Activated CD8-positive, alpha-beta memory T cell treated with anti-CD3 and anti-CD28 coated beads for 48 hours (primary cell): Measurements from ENCODE around the gene HOXC4.

ENCODE experiments used
- DNase-seq, 3 experiments: peaks; one replicate each; pipeline ENCODE4 v3.0.0-alpha.2; 2020; ENCODE audit warnings: low read depth in 2 of 3, low spot score in 2 of 3

HOXC4 gene

DNA sequence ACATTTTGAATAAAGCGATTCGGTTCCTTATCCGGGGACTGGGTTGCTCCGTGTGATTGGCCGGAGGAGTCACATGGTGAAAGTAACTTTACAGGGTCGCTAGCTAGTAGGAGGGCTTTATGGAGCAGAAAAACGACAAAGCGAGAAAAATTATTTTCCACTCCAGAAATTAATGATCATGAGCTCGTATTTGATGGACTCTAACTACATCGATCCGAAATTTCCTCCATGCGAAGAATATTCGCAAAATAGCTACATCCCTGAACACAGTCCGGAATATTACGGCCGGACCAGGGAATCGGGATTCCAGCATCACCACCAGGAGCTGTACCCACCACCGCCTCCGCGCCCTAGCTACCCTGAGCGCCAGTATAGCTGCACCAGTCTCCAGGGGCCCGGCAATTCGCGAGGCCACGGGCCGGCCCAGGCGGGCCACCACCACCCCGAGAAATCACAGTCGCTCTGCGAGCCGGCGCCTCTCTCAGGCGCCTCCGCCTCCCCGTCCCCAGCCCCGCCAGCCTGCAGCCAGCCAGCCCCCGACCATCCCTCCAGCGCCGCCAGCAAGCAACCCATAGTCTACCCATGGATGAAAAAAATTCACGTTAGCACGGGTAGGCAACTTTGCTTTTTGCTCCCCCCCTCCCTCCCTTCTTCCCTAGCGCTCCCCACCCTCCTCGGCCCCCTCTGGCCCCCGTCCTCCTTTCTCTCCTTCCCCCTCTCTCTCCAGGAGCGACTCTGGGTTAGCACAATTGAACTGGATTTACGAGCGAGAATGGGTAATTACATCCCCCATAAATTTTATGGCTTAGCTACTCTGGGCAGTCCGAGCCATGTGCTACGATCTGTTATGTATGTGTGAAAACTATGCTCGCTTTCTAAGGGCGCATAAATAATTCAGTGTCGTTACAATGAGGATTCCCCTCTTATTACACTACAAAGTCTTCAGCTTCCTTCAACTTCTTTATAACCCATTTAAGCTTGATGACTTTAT lies at the start of gene HOXC4:
Gene HOXC4, plus strand, starts transcription at position 85 of the 991 bp plus-strand sequence. Its CDS starts 88 bp downstream, at position 173.
- no peak for DNase-seq

DNA sequence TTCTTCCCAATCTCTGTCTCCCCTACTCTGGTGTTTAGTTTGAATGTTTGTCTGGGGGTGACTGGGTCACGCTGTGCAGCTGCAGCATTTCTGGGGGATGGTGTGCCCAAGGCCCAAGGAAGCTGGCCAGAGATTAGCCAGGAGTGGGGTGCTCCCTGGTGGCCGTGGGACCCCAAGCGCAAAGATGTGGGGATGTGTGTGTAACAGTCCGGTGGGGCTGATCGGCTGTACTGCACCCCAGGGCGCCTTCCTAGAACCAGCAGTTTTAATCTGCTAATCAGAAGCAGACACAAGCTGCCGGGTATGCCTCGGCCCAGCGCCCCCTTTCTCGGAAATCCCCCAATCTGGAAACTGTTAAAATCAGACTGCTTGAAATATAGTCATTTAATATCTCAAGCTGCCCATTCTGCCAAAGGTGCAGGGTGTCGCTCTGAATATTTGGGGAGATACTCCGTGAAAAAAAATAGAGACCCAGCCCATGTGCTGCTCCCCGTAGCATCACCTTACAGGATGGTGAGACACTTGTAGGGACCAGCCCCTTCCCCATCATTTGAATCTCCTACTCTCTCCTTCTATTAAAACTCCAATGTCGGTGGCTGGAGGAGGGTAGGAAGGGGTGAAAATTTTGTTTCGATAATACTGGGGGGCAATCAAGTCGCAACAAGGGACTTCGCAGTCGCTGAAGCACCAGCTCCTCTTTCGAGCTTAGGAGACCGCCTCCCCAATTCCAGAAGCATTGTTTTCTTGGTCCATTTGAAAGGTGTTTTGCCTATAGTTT lies 49.4 kb upstream of the HOXC4 start:
- DNase-seq = no peak

DNA sequence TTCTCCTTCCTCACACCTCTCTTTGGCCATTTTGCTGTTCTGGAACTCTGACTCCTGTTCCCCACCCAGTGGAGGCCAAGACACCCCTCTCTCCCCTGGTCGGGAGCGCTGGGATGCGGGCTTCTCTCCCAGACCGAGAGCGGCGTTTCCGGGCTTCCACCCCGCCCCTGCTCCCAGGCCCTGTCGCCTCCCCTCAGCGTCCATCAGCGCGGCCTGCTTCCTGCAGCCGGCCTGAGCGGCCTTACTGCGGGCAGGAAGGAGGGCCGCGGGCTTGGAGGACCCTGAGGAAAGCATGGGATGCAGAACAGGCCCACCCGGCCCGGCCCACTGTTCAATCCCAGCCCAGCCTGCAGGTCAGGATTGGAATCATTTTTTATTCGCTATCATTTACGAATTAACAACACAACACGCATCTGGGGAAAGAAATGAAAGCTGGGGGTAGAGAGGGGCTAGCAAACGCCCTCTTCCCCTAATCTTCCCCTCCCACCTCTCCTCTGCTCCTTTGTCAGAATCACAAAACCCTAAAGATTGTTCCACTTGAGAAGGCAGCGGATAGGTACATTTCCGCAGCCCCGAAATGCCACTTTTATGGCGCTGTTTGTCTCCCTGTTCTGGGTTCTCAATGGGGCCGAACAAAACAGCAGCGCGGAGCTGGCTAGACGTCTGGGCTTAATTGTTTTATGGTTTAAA lies 48.6 kb upstream of the HOXC4 start:
- no peak for DNase-seq

DNA sequence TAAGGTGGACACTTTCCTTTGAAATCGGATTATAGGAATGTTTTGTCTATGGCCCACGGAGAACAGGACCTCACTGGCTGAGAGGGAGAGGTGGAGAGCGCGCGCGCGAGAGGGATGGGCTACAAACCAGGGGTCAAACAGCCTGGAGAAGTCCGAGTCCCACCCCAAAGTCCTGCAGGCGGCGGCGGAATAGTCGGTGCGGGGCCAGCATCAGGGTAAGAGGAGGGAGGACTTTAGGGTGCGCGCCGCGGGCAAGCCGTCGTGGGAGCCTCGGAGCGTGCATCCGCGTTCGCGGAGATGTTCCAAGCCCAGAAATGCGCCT lies 48.1 kb upstream of the HOXC4 start:
- DNase-seq = no peak

DNA sequence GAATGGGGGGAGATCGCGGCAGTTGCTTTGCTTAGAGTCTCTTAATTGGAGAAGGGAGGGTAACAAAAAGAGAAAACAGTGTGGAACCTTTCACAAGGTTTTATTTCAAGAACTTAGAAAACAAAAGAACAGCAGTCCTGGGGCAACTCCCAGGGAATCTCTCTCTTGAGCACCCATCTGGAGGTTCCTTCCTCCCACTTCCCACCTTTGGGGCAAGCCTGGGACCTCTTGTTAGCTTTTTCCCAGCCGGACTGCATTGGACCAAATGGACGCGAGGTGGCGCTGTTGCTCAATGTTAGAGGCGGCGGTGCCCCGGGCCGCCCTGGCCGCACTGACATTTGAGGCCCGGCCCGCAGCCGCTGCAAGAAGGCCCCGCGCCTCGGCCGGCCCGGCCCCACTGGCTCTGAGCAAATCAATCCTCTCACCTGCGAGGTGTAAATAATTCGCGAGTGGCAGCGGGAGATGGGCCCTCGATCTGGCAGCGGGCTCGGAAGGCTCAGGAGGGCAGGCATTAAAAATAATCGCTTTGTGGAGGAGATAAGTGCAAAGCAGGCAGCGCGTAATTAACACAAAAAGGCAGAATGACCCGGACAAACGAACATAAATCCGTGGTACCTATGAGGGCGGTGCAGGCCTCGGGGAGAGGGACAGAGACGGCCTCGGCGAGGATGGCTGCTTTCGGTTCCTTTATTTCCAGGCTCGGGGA lies 47.6 kb upstream of the HOXC4 start:
- DNase-seq = peak; percentile 45 to 87 (median 87)

DNA sequence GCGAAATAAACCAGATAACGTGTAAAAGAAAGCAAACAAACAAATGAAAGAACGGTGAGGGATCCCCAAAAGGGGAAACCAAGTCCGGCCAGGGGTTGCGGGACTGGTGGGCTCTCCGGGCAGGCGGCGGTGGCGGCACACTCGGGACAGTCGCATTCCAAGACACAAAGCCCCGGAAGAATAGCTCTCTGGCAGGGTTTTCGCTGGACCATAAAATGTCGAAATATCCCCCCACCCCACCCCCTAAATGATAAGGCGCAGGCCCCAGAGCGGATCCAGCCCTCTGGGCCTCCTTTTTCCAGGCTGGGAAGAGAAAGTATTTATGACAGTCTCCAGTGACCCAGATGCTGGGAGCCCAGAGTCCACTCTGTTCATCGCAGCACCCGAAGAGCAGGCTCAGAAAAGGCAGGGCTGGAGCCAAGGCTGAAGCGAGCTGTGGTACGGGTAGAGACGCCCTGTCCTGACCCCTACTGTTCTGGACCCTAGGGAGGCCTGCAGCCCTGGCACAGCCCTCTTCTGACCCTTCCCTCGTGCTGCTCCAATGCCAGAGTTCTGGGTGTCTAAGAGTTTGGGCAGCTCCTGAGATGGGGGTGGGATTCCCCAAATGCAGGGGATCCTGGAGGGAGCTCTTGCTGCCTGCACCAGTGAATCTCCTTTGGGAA lies 46.9 kb upstream of the HOXC4 start:
- DNase-seq = no peak

DNA sequence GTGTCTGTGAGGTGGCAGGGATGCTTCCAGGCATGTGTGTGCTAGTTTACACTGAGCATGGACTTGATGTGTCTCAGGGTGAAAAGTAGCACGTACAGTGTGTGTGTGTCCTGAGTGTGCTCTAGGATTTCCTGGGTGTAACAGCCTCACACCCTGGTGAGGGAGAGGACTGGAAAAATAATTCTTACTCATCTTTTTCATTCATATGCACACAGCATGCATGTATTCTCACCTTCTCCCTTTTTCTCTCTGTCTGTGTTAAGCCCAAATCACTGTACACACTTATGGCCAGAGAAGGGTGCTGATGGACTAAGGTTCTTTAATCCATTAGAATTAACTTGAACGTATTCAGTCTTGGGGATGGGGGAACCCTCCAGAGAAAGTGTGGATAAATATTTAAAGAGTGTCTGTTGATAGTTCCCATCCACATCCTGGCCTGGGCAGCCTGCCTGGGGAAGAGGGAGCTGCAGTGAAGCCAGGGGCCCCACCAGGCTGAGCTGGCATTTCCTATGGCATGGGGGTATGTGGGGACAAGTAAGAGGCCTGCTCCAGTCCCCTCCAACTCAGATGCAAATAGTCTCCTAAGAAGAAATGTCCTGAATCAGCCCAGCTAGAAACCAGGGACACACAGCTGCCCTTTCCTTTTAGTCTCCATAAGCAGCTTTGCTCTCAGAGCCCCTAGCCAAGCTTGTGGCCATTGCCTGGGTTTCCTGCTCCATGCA lies 45.9 kb upstream of the HOXC4 start:
- no peak for DNase-seq

DNA sequence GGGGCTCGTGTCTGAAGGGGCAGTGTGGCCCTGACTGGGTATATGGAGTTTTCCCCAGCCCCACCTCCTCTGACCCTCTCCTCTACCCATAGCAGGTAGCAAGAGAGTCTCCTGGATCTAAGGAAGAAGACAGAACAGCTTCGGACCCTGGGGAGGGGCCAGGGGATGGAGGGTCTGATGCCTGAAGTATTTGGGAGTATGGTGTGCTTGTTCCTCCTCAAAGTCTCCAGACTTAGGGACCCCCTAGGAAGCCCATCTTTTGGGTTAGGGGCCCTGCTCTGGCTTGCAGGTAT lies 45.4 kb upstream of the HOXC4 start:
- no peak for DNase-seq

DNA sequence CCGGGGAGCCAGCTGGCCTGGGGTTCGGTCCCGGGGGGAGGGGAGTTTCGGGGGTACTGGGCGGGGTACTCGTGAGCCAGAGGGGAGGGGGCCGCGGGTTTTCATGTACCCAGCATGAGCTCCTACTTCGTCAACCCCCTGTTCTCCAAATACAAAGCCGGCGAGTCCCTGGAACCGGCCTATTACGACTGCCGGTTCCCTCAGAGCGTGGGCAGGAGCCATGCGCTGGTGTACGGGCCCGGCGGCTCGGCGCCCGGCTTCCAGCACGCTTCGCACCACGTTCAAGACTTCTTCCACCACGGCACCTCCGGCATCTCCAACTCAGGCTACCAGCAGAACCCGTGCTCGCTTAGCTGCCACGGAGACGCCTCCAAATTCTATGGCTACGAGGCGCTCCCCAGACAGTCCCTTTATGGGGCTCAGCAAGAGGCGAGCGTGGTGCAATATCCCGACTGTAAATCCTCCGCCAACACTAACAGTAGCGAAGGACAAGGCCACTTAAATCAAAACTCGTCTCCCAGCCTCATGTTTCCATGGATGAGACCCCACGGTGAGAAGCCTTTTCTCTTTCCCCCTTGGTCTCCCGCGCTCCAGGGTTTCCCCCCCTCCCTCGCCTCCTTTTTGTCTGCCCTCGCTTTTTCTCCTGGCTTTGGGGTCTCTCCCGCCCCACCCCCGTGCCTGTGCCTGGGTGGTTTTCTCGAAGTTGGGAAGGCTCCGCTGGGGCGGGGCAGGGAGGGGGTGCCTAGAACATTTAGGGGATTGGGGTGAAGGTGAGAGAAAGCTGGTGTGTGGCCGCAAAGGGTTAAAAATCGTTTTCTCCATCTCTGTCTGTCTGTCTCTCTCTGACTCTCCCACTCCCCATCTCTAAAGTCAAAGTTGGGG lies 44.2 kb upstream of the HOXC4 start:
- no peak for DNase-seq

DNA sequence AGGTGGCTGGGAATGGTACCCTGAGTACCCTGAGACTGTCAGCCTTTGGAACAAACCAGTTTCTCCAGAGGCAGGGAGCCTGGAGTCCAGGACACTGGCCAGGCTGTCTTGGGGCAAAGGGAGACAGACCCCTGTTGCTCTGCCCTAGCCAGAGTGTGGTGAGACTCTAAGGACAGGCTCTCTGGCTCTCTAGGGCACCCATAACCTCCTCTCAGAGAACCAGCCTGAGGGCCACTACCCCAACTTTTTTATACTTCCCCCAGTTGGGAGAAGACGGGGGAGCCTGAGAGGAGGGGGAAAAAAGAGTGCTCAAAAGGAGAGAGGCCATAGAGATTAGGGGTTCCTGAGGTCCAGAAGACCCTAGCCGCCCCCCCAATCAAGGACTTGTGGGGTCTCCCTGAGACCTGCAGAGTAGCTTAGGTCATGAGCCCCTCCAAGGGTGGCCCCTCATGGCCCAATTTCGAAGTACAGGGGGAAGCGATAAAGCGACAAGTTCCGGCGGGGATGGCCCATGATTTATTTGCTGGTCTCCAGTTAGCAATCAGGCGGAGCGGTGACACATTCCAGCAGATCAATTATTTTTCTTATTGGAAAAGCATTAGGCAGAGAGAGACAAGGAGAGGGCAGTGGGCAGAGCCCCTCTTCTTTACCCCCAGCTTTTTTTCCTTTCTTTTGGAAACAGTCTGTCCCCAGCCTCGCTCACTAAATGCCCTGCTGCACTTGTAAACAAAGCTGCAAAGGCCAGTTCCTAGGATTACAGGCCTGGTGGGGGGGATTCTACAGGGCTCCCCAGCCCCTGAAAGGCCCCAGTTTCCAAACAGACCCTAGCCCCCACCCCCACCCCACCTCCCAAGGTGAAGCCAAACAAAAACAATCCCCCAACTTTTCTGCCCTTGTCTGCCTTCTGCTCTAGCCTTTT lies 43.3 kb upstream of the HOXC4 start:
- DNase-seq = no peak

DNA sequence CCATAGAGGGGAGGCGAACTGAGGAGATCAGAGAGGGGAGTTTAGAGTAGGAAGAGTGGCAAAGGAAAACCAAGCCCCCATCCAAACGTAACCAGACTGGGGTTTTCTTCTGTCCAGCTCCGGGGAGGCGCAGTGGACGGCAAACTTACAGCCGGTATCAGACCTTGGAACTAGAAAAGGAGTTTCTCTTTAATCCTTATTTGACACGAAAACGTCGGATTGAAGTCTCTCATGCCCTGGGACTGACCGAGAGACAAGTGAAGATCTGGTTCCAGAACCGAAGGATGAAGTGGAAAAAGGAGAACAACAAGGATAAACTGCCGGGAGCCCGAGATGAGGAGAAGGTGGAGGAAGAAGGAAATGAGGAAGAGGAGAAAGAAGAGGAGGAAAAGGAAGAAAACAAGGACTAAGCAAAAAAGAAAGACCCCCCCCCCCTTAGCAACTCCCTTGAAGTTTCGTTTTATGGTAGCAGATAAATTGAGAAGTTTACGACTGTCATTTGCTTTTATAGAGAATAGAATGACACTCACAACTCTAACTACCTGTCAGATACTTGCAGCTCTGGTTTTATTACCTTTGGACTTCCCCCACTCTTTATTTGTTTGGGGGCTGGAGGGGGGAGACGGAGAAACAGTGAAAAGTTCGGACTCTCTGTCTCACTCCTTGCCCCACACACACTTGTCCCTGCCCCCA lies 42.5 kb upstream of the HOXC4 start:
- DNase-seq = no peak

DNA sequence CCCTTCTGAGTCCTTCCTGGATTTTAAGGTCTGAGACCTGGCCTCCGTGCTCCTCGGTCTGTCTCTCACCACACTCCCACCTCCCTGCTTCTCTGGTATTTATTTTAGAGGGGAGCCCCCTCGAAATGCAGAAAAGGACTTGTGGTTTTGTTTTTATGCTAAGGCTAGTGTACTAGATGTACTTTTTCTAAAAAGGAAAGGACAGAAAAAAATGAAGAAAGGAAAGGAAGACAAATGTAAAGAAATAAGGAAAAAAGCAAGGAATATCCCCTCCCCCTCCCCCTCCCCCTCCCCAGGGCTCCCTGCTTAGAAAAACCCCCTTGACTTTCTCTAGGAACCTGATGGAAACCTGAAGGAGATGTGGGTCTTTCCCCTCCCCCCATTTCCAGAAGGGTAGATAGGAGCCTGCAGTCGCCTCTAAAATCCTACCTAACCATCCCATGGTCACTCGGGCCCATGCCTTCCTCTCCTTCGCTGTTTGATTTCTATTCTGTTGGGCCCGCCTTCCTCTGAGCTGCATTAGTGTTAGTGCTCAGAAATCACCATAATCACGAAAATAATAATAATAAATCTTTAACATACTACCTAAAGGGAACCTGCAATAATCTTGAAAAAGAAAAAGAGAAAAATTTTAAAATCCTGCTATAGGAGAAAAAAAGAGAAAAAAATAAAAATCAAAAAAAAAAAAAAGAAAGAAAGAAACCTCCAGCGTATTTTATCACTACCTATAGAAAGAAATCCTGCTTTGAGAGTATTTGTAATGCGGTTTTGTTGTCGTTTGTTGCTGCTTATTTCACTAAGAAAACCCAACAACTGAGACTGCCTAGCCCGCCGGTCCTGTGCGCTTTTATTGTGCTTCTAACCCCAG lies 41.7 kb upstream of the HOXC4 start:
- DNase-seq = no peak

DNA sequence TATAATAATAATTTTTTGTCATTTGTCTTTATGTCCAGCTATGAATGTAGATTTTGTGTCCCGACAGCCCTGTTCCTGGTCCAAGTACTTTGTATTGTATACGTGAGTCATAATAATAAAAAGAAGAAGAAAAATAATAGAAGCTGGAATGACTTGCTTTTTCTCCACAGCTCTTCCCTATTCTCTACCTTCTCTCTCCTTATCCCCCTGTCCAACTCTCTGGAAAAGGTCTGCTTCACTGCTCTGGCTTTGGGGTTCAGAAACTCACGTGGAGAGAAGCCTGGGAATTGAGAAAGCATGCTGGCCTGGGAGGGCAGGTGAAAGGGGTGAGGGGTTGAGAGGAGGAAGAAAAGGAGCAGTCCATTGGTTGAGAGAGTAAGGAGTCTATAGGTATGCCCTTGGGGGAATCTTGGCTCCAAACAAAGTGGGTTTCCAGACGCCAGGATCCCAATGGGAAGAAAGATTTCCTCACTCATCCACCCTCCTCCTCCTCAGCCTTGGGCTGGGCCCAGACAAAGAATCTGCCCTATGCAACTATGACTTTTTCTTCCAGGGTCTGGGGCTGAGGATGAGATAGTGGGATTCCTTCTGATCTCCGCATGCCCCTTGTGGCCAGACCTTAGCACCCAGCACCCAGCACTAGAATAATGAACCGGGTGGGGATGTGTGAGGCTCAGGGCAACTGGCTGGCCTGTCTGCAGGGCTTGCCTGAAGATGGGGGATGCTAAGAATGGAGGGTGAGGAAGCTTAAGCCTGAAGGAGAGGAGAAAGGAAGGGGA lies 40.8 kb upstream of the HOXC4 start:
- DNase-seq = no peak

DNA sequence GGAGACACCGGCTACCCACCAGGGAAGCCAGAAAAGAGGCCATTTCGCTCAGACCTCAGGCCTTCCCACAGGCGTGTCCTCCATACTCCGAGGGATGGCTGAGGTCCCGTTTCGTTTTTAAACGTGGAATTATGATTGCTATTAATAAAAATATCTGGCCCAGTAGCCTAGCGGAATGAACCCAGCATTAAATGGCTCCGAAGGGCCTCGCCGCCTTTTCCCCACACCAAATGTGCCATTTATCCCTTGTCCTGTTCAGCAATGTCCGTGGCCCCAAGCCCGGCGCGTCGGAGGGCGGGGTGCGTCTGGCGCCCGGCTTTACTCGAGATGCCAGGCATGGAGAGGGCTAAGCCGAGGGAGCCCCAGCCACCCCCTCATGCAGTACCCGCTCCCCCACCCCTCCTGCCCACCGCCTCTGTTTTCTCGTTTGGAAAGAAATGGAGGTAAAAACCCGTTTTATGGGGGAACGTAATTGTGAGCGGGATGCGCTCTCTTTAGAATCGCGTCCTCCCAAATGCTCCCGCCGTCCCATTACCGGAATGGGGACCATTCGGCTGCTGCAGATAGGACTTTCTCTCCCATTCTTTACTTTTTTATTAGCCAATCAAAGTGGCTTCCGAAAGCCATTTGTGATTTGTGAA lies 39.1 kb upstream of the HOXC4 start:
- no peak for DNase-seq
